C4-2B (cell line): ENCODE measurements around the gene SRC.

Experiments used
- H3K27ac ChIP-seq: fragments of 450-650 bp; 2 replicates; pipeline ENCODE4 v1.5.1; 2017
- CTCF ChIP-seq: fragments of 450-650 bp; conservative IDR thresholded peaks from 2 replicates; pipeline ENCODE4 v1.5.1; 2017; ENCODE audit warnings: mild to moderate bottlenecking
- ZFX ChIP-seq: fragments of 450-650 bp; IDR thresholded peaks from 2 replicates; pipeline ENCODE4 v1.6.1; 2017

The SRC gene

GRCh38 chr20:37325206-37325605 lies 20.7 kb upstream of the SRC start:
- no peak overlapping the region for H3K27ac ChIP-seq
- no peak for TF ChIP-seq CTCF
- no peak for TF ChIP-seq ZFX

DNA sequence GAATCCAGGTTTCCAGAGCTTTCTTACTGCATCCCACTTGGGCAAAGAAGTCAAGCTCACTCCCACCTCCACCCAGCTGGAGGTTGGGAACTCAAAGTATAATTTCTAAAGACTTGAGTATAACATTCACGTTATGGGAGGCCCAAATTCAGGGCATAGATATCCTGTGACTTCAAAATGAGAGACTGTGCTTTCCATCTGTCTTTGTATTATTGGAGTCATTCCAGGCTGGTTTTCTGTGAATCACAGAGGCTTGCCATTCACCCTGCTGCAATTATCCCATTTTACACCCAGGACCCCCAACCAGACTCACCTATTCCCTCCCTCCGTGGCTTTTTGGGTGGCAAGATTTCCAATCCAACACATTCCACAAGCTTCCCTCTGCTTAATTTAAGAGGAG lies 19.3 kb upstream of the SRC start:
- TF ChIP-seq CTCF, result no peak
- no peak for TF ChIP-seq ZFX
- no peak overlapping the region for H3K27ac ChIP-seq

DNA sequence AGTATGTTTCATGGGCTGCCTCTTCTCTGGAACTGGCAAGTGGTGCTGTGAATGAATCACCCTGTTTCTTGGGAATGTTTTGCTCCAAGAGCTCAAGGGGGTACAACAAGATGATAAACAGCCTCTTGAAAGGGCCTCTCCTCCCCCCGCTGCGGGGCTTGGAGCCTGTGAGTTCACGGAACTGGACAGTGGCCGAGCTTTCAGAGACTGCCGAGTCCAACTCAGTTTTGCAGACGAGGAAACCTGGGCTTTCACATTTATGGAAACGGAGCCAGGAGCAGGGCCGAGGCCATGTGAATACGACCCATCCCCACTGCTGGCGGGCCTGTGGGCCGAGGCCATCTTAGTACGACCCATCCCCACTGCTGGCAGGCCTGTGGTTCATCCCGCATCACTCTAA lies 18.2 kb upstream of the SRC start:
- H3K27ac ChIP-seq, result no peak overlapping the region
- TF ChIP-seq ZFX (no peak), CTCF (no peak)

DNA sequence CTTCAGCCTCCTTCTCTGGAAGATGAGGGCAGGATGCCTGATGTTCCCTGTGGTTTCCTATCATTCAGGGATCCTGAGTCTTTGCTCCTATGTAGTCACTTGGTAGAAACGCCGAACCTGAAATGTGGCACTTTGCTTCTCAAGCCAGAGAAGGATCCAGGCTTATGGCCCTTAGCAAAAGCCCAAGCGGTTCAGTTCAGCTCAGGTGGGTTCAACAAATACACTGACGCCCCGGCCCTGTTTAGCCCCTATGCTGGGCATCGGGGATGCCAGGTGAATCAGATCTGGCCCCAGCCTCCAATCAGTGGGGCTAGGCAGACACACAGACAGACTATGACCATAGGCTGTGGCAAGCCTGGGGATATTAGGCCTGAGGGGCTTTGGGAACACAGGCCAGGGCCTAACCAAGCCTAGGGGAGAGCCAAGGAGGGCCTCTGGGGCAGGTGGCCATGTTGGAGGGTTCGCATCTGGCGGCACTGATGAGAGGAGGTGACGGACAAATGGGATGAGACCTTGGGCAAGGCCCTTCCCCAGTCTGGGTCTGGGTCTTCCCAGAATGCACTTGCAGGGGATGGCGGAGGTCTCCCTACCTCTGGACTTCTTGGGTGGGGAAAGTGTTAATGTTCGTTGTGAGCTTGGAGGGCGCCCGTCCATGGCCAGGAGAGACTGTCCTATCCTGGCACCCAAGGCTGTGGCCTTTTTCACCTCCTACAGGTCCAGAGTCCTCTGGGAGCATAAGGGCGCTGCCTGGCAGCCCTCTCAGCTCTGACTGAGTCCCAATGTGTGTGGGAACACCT lies 17.6 kb upstream of the SRC start:
- H3K27ac ChIP-seq, result no peak overlapping the region
- no peak for TF ChIP-seq CTCF
- no peak for TF ChIP-seq ZFX

DNA sequence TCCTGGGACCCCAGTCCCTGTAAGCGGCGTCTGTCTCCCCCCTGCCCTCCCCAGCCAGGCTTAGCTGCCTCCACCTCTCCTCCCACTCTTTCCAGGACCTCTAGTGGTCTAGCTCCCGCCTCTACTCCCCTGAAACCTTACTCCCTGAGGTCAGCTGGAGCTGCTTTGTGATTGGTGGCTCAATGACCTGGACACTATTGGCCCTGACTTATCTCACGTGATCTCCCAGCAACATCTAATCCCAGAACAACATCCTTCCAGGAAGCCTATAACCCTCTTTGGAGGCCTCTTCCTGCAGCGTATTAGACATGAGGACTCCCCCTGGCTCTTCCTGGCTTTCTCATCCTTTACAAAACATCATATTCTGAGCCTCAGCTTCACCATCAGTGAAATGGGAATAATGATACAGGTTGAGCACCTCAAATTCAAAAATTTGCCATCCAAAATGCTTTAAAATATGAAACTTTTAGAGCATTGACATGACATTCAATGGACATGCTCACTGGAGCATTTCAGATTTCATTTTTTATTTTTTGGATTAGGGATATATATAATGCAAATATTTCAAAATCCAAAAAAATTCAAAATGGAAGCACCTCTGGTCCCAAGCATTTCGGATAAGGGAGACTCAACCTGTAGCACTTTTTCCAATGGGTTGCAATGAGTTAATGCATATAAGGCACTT lies 16.3 kb upstream of the SRC start:
- TF ChIP-seq CTCF, result no peak
- no peak for TF ChIP-seq ZFX
- H3K27ac ChIP-seq, result no peak overlapping the region

GRCh38 chr20:37330316-37330715 lies 15.6 kb upstream of the SRC start:
- TF ChIP-seq ZFX (no peak), CTCF (no peak)
- H3K27ac ChIP-seq, result no peak overlapping the region

GRCh38 chr20:37331060-37331857 lies 14.7 kb upstream of the SRC start:
- TF ChIP-seq ZFX (no peak), CTCF (no peak)
- no peak overlapping the region for H3K27ac ChIP-seq
